NCI-H1417 treated with DMSO at 0.1 percent for 48 hours (cell line): ENCODE measurements around the gene AK9.
"Not testable (repeated sequence)": the region's sequence is repeated elsewhere in the genome, so short reads cannot be mapped to it uniquely, and the experiment has no call there.

ENCODE experiments used
- DNase-seq: peaks from one replicate; lab custom pipeline; 2025; lab: John Stamatoyannopoulos, UW

AK9 gene

DNA sequence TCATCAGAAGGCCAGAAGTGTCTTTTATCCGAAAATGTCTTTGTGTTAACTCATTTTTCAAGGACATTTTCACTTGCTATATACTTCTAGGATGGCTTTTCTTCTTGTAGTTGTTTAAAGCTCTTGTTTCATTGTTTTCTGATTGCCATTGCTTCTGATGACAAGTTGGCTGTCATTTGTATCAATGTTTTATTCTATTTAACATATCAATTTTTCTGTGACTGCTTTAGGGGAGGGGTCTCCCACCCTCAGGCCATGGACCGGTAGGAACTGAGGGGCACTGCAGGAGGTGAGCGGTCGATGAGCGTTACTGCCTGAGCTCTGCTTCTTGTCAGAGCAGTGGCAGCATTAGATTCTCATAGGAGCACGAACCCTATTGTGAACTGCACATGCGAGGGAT lies 65.8 kb downstream of the AK9 start:
- DNase-seq: no peak

DNA sequence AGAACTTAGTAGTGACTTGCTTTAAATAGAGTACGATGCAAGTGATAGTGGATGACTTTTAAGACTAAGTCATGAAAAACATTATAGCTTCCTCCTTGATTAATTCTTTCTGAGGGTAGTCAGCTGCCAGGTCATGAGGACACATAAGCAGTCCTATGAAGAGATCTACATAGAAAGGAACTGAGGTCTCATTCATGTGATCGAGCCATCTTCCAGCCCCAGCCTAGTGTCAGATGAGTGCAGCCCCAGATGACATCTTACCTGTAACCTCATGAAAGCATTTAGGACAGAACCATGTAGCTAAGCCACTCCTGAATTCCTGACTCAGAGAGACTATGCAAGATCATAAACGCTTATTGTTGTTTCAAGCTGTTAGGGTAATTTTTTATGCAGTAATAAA lies 67.7 kb downstream of the AK9 start:
- no peak for DNase-seq

DNA sequence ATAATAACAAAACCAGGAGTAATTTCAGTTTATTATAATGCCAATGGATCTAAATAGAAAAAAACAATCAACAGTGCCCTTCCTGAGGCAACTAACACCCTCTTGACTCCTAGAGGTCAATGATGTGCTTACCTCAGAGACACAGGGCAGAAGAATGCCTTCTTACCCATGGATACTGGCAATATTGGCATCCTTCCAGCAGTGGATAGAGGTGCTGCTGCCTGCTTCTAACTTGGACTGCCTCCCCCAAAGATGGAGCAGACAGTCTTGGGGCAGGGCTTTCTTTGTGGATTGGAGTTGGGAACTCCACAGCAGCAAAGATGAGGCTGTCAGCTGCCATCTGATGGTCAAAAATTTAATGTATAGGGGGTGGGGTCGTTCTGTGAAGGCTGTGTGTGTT lies 78.7 kb downstream of the AK9 start:
- DNase-seq: no peak

DNA sequence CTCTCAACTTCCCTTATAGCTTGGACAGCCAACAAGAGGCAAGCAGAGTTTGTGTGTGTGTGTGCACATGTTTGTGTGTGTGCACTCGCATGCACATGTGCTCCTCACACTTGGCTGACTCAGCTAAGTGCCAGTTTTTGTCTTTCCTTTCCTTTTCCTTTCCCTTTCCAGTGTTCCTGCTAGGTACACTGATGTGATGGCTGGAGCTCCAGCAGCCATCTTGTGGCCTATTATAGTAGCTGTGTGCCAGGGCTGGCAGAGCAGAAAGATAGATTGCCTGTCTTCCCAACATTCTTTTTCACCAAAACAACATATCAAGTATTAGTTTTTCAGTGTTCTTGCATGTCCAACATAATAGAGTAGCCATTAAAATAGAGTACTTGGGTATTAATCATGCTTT lies 79.5 kb downstream of the AK9 start:
- DNase-seq: no peak

DNA sequence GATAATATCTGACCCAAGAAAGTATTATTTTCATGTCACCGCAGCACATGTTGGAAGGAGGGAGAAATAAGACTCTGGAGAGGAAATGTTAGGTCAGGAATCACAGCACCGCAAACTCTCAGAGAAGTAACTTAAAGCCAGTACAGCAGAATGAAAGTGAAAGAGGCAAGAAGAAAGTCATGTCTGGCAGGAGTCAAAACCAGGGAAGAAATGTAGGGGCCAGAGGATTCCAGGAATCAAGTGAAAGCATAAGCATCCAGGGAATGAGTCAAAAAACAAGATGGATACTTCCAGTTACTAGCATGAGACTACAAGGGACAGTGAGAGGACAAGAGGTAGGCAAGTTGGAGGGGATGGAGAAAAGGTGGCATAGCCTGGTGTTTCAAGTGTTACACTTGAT lies 80.4 kb downstream of the AK9 start:
- DNase-seq: no peak

DNA sequence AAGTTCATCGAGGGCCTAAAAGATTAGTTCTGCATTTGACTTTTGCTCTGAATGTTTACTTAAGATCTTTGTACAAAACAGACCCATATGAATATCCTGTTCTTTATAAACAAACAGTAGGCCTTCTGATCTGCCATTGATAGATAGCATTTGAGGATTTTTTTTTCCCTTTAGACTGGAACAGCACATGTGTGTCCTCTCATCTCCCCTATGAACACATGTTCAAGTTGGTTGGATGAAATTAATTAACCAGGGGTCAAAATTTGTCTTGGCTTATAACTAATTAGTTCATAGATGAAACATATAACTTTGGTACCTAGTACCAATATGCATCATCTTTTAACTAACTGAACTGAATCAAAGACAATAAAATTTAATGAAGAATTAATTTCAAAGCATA lies 81.3 kb downstream of the AK9 start:
- DNase-seq: no peak

DNA sequence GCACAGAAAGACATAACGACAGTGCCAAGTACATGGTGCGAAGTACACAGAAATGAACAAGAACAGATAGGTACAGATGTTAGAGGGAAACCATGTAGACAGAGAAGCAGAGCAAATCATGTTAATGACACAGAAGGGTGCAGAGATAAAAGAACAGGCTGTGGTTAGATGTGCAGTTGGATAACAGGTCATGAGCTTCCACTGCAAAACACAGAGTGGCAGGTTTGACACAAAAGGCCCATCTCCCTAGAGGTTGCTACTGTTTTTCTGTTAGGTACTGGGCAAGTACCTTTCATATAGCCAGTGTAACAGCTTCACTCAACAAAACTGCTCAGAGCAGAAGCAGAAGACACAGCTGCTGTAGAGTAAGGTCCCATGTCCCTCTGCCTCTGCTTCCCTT lies 84.6 kb downstream of the AK9 start:
- no peak for DNase-seq

DNA sequence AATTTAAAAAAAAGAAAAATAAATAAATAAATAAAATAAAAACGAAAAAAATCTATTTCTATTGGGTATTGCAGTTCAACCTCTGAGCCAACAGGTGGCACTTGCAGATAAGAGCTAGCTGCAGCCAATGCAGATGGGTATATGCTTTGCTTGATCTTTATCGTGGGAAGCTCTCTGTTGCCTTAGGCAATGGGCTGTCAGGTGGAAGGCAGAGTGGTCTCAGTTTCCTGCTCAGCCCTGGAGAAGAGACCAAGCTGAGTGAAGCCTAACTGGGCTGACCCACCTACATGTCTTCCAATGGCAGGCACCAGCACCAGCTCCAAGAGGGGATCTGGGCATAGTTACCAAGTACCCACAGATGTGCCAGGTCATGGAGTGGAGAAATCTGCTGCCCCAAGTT lies 95.0 kb downstream of the AK9 start:
- DNase-seq: no peak

DNA sequence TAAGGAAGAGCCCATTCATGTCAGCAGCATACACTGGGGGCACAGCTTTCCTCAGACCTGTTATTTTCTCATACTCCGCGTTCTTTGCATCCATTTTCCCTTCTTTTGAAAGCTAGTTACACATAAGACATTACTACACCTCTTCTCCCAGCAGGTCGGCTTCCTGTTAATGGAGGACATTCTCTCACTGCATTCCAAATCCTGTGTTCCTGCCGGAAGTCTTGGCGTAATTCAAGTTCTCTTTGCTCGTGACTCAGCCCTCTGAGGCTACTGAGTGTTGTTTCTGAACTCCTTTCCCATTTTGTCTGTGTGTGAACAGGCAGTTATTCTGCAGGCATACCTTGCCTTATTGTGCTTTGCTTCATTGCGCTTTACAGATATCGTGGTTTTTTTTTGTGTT lies 110.5 kb downstream of the AK9 start:
- no peak for DNase-seq

DNA sequence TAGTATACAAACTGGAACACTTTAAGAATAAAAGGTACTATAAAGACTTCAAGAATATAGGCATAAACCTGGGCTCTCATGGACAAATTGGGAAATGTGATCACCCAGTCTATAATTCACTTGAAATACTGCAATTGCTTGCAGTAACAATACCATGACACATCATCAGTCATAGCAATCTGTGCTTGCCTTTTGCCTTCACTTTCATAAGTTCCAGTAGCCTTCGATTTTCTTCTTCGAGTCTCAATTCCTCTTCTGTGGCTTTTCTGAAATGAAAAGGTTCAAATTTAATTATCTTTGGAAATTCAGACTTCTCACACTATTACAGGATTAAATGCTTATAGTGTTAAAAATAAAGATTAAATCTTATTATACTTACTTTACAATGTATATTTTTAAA lies 111.6 kb downstream of the AK9 start:
- DNase-seq: no peak

DNA sequence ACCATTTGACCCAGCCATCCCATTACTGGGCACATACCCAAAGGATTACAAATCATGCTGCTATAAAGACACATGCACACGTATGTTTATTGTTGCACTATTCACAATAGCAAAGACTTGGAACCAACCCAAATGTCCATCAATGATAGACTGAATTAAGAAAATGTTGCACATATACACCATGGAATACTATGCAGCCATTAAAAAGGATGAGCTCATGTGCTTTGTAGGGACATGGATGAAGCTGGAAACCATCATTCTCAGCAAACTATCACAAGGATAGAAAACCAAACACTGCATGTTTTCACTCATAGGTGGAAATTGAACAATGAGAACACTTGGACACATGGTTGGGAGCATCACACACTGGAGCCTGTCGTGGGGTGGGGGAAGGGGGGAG lies 121.1 kb downstream of the AK9 start:
- not testable (repeated sequence) for DNase-seq

DNA sequence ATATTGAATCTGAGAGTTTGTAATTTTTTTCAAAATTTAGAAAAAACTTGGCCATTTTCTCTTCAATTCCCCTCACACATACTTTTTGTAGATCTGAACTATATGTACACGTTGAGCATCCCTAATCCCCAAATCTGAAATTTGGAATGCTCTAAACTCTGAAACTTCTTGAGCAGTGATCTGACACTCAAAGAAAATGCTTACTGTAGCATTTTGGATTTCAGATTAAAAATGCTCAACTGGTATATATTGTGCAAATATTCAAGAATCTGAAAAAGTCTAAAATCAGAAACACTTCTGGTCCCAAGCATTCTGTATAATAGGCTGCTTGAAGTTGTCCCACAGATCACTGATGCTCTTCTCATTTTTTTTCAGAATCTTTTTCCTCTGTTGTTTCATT lies 129.2 kb downstream of the AK9 start:
- no peak for DNase-seq

DNA sequence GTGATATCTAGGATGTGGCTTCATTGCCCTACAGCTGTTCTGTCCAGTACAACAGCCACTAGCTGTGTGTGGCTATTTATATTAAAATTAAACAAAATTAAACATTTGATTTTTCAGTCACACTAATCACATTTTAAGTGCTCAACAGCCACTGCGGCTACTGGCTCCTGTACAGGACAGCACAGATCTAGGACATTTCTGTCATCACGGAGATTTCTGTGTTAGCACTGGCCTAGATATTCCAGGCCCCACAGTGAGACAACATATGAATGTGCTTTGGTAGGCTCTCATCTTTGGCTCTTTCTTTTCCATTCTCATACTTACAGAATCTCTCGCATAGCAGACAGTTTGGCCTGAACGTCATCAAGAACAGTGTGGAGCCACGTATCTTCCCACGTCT lies 159.6 kb downstream of the AK9 start:
- DNase-seq: no peak

DNA sequence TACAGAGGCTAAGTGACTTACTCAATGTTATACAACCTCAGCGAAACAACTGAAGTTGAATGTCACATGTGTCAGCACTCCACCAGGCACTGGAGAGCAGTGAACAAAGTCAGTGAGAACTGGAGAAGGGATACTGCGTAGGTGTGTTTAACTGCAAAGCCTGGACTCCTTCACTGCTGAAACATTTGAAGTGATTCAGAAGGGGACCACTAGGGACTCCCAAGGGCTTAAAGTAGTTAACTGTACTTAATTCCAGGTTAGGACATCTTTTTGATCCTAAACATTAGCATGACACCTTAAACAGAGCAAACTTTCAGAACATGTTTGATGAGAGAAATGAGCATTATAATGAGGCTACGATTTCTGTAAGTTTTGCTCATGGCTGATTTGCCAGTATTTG lies 163.0 kb downstream of the AK9 start:
- DNase-seq: no peak

DNA sequence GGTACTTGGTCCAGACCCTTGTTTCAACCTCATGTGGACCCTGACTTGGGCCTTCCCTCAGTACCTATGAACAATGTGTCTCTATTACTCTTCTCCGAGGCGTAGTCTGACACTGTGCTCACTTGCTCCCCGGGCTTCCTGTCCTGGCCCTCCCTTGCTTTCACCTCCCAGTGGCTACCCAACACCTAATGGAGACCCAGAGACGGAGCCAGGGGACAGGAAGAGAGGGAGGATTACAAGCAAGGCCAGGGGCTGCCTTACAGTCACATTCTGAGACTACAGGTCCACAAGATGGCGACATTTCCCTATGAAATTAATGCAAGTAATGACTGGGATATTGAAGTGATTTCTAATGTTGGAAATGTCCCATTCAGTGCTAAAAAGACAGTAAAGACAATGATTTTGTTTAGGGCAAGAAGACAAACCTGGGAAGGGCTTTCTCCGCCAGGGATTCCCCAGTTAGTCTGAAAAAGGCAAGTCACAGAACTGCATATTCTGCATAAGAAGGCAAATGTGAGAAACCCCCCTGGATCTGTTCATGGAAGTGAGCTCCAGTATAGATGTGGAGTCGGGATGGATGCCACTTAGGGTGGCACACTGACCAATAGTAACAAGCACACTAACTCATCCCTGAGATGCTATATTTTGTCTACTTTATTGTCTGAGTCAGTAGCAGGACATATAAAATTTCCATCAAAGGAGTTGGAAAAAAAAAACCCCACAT lies 163.9 kb downstream of the AK9 start:
- DNase-seq: no peak

DNA sequence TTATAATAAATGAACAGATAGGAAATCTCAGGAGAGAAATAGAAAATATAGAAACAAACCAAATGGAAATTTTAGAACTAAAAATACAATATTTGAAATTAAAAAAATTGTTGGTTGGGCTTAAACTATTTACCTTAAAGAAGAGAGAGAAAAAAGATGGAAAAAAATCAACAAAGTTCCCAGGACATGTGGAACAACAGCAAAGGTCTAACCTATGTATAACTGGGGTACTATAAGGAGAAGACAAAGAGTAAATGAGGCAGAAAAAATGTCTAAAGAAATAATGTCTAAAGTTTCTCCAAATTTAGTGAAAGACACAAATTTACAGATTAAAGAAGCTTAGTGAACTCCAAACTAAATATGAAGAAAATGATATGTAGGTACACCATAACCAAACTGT lies 166.9 kb downstream of the AK9 start:
- DNase-seq: no peak

DNA sequence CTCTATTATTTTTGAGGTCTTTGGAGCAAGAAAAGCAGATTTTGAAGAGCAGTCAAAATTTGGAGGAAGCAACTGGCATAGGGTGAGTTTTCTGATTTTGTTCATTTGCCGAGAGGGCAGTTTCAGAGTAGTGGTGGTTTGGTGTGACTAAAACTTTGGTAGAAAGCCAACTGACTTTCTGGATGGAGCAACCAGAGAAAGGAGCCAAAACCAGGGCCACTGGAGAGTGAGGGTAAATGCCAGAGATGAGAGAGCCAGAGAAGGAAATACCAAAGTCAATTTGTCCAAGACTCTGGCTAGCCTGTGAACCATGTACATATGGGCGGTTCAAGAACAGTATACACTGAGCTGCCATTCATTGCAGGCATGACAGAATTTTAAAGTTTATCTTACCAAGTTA lies 167.5 kb downstream of the AK9 start:
- DNase-seq: no peak

DNA sequence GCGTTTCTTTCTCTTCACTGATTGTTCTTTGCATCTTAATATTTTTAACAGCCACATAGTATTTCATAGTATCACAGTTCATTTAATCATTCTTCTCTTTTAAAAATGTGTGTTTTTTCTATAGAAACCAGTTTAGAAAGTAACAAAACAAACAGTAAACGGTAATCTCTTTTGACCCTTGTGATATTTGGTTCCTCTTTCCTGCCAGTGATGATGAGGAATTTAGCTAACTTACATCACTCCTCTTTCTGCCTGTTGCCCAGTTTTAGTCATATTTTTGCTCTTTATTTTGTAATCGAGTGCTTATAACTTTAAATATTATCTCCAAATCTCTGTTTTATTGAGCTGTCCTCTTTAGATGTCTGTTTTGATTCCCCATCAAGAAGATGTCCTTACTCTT lies 169.9 kb downstream of the AK9 start:
- DNase-seq: no peak

DNA sequence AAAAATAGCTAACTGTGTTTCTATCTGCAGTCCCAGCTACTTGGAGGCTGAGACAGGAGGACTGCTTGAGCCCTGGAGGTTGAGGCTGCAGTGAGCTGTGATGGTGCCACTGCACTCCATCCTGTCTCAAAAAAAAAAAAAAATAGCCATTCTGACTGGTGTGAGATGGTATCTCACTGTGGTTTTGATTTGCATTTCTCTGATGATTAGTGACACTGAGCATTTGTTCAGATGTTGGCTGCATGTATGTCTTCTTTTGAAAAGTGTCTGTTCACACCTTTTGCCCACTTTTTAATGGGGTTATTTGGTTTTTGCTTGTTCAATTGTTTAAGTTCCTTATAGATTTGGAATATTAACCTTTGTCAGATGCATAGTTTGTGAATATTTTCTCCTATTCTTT lies 171.4 kb downstream of the AK9 start:
- DNase-seq: not testable (repeated sequence)

DNA sequence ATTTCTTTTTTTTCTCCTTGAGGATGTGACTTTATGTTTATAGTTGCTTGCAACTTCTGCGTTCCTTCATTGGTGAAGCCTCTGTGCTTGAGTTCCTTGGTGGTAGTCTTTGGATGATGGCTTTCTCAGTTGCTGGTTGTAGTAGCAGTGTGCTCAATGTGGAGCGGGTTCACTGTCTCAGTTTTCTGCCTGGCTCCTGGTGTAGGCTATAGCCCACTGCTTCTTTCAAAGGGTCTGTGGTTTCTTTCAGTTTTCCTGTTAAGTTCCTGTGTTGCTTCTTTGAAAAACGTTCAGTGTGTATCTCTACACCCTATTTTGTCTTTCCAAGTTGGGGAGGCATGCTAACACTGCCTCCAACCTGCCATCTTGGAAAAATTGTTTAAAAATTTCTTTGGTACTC lies 174.1 kb downstream of the AK9 start:
- no peak for DNase-seq

DNA sequence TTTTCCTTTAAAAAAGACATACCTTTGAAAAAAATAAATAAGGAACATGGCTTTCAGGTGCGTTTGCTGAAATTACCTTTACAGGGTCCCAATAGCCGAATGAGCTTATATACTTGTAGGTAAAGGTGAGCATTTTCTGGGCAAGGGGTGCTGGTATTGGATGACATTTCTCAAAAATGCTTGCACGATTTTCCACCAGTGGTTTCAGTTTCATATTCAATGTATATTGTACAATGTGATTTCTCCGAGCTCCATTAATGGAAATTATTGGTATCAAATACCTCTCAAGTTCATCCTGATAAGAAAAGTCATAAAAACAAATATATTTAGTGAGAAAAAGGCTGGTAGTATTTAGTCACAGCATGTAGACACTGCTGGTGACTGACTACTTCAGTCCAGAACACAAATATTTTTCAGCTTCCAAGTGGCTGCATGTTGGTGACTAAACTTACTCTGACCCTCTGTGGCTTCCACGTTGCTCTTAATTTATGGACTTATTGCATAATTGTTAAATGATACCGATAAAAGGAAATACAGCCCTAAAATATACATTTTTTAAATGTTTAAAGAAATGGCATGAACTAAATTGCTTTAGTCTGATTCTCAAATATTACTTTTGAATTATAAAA lies 175.1 kb downstream of the AK9 start:
- DNase-seq: no peak

DNA sequence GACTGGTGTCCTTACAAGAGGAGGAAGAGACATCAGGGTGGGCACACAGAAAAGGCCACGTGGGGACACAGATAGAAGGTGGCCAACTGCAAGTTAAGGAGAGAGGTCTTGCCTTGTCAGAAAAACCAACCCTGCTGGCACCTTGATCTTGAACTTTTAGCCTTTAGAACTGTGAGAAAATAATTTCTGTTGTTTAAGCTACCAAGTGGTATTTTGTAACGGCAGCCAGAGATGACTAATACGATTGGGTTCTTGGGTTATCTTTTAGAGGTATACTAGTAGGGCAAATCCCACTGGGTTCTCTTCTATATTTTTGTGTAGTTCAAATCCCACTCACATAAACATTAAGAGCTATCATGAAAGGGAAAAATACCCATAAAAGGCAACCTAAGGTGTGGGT lies 176.1 kb downstream of the AK9 start:
- no peak for DNase-seq

DNA sequence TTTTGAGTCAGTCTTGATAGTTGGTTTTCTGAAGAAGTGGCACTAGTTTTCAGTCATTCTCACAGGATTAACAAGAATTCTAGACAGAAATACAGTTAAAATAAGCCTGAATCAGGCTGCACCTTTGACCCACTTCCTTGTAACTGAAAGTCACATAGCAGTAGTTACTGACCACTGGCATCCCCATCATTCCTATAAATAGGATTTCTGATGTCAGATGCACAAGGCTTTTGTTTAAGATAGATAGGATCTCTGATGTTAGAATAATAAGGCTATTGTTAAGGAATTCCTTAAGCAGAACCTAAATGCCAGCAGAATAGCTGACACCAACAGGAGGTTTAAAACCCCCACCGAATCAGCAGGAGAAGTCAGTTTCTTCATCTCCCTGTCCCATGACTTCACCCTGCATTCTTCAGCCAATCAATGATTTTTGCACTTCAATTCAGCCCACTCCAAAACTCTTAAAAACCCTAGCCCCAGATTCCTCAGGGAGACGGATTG lies 177.4 kb downstream of the AK9 start:
- no peak for DNase-seq

DNA sequence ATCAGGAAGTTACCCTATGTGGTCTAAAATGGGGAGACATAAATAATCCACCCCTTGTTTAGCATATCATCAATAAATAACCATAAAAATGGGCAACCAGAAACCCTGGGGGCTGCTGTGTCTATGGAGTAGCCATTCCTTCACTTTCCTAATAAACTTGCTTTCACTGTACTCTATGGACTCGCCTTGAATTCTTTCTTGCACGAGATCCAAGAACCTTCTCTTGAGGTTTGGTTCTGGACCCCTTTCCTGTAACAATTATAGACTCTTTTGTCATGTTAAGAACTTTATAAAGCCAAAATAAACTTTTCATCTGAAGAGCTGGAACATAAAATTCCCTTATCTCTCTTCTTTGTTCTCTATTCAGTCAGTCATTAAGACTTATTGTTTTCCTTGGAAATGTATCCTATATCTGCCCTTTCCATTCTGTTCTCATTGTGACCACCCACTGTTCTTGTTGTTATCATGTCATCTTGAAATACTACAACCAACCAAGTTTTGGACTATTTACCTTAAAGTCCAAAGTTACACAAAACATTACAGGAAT lies 178.7 kb downstream of the AK9 start:
- DNase-seq: no peak
